Calu3 (cell line): ENCODE data around the gene PPEF1. TPM values are rescaled to one million over a fixed set of nuclear protein-coding genes. Genes with fewer than 3 reads are reported as not detected.

Experiments used
- BruUV-seq: library from RNA; stranded (reverse); fragments of 400-500 nt; replicated peaks from 2 replicates; lab custom pipeline; 2021; lab: Mats Ljungman, UMichigan
- CTCF ChIA-PET: fragments of 300-600 bp; sonication (Branson Sonifier 250); formaldehyde crosslinking; loops from one replicate; lab custom pipeline; 2022; ENCODE audit warnings: antibody characterized with exemption; lab: Charles Lee
- DNase-seq: peaks from one replicate; pipeline ENCODE4 v3.0.0; 2022
- H3K27ac Mint-ChIP-seq: one replicate; pipeline ENCODE4 v1.8.0; 2022; ENCODE audit warnings: mixed read lengths; ENCODE audit not compliant: unreplicated experiment
- H3K27me3 Mint-ChIP-seq: one replicate; pipeline ENCODE4 v1.8.0; 2022; ENCODE audit warnings: mixed read lengths; ENCODE audit not compliant: unreplicated experiment
- H3K36me3 Mint-ChIP-seq: one replicate; pipeline ENCODE4 v1.8.0; 2022; ENCODE audit warnings: mild to moderate bottlenecking, moderate library complexity, mixed read lengths; ENCODE audit not compliant: insufficient read depth, unreplicated experiment
- H3K4me1 Mint-ChIP-seq: one replicate; pipeline ENCODE4 v1.8.0; 2022; ENCODE audit warnings: mild to moderate bottlenecking, low read depth, mixed read lengths; ENCODE audit not compliant: unreplicated experiment
- H3K4me3 Mint-ChIP-seq: one replicate; pipeline ENCODE4 v1.8.0; 2022; ENCODE audit warnings: mild to moderate bottlenecking, low read depth, moderate library complexity, mixed read lengths; ENCODE audit not compliant: unreplicated experiment
- H3K9me3 Mint-ChIP-seq: one replicate; pipeline ENCODE4 v1.8.0; 2022; ENCODE audit warnings: low read depth, mixed read lengths; ENCODE audit not compliant: unreplicated experiment
- intact Hi-C: fragments of 100-400 bp; cut with micrococcal nuclease; formaldehyde crosslinking; loops from one replicate; pipeline ENCODE4 v1.10.0; 2022; ENCODE audit not compliant: unreplicated experiment
- total RNA-seq: library from RNA; stranded (reverse); gene quantifications from 2 replicates; pipeline ENCODE4 v1.2.3, GENCODE V29; 2022
- TF ChIP-seq, protein P1 (sequence below): fragments of 200-600 bp; IDR thresholded peaks from one replicate; pipeline ENCODE4 v1.8.0; 2022; ENCODE audit warnings: antibody characterized with exemption; ENCODE audit not compliant: unreplicated experiment

The PPEF1 gene
- total RNA-seq, 1 experiment from 2014 or later = not detected

DNA sequence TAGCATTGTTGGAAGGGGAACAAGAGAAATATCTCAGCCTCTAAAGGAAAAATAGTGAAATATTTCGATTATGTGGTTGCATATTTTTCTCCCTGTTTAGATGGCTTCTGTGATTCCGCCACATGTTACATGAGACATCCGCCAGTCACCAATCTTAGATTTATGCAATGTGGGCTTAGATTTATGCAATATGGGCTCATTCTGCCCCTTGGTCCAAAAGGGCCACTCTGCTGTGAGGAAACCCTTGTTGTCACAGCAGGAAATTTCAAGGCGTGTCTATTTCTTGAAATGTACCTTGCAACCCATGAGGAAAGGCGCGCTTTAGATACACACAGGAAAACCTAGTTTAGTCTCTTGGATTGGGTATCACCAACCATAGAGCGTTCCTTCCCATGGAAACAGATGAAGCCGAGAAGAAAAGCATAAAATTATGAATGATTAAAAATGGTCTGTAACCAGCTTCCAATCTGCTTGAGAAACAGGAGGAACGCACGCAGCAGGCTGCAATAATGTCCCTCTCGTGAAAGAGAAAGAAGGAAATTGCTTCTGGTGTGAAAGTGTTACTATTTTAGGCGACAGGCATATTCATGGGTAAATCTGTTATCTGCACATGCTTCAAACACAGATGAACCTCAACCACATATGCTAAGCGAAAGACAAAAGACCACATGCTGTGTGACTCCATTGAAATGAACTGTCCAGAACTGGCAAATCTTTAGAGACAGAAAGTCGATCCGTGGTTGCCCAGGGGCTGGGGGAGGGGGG is 39.2 kb upstream of the PPEF1 start:
- Mint-ChIP-seq H3K36me3 (no peaks in the 10 kb centered on the region), H3K27me3 (no peaks in the 10 kb centered on the region), H3K27ac (no peak overlapping the region), H3K4me3 (no peak overlapping the region), H3K4me1 (no peaks in the 10 kb centered on the region), H3K9me3 (no peaks in the 10 kb centered on the region)
- BruUV-seq = no TSS peak
- TF ChIP-seq, protein P1, sequence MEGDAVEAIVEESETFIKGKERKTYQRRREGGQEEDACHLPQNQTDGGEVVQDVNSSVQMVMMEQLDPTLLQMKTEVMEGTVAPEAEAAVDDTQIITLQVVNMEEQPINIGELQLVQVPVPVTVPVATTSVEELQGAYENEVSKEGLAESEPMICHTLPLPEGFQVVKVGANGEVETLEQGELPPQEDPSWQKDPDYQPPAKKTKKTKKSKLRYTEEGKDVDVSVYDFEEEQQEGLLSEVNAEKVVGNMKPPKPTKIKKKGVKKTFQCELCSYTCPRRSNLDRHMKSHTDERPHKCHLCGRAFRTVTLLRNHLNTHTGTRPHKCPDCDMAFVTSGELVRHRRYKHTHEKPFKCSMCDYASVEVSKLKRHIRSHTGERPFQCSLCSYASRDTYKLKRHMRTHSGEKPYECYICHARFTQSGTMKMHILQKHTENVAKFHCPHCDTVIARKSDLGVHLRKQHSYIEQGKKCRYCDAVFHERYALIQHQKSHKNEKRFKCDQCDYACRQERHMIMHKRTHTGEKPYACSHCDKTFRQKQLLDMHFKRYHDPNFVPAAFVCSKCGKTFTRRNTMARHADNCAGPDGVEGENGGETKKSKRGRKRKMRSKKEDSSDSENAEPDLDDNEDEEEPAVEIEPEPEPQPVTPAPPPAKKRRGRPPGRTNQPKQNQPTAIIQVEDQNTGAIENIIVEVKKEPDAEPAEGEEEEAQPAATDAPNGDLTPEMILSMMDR = no peak
- intact Hi-C loops = no loop called here
- DNase-seq = no peak
- CTCF ChIA-PET = no interaction called here

DNA sequence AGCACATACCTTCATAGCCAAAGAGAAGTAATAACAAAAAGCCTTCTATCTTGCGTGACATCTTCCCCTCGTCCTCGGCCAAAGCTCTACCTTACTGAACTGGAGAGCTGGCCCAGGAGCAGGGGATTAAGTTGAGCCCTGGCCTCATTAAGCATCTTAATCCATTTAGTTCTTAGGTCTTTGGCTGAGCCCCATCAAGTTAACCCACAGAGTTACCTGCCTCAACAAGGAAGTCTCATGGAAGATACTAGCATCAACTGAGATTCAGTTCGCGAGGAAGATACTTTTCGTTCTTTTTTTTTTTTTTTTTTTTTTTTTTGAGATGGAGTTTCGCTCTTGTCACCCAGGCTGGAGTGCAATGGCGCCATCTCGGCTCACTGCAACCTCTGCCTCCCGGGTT is 35.4 kb upstream of the PPEF1 start, which contains the start of gene RS1:
Gene RS1 (minus strand): TSS at position 101 of the 400 bp plus-strand sequence. CDS start 40 bp downstream, at position 61.
- no peak within 1 kb of the TSS for H3K27ac Mint-ChIP-seq
- no TSS peak for BruUV-seq
- no peak within 1 kb of the TSS for H3K4me3 Mint-ChIP-seq
- CTCF ChIA-PET = interaction anchor here (0.7 kb wide), 1 partner anchor 227 kb away, joined by 7 read pairs; no protein-coding TSS in a partner anchor
- intact Hi-C loops = no loop called here
- H3K4me1 Mint-ChIP-seq = peaks cover 2% of the 10 kb centered on the region
- H3K9me3 Mint-ChIP-seq = no peaks in the 10 kb centered on the region
- H3K36me3 Mint-ChIP-seq = peaks cover 19% of the 10 kb centered on the region
- peaks cover under 1% of the 10 kb centered on the region for H3K27me3 Mint-ChIP-seq
- DNase-seq = no peak
- TF ChIP-seq, protein P1 = no peak

DNA sequence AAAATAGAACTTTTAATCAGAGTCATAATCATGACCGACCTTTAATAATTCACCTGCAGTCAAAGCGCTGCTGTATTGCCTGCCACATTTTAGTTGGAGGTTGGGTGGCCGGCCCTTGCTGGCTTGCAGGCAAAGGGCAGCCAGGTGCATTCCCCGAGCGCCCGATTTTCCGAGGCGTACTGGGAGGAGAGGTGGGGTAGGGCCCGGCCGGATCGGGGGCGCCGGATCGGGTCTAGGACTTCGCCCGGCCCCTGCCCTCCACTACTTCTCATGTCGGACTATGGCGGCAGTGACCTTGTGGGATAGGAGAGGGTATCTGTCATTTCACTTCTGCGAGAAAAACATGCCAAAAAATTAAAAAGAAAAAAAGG is 33.0 kb upstream of the PPEF1 start:
- H3K27me3 Mint-ChIP-seq = peaks cover 10% of the 10 kb centered on the region
- no peaks in the 10 kb centered on the region for H3K9me3 Mint-ChIP-seq
- peaks cover 24% of the 10 kb centered on the region for H3K36me3 Mint-ChIP-seq
- peak overlapping the region; percentile 82 for H3K27ac Mint-ChIP-seq
- H3K4me3 Mint-ChIP-seq = peak overlapping the region; percentile 68
- TF ChIP-seq, protein P1 = no peak
- peak; percentile 5 for DNase-seq
- intact Hi-C loops = no loop called here
- CTCF ChIA-PET = no interaction called here
- peaks cover 13% of the 10 kb centered on the region for H3K4me1 Mint-ChIP-seq
- no TSS peak for BruUV-seq

DNA sequence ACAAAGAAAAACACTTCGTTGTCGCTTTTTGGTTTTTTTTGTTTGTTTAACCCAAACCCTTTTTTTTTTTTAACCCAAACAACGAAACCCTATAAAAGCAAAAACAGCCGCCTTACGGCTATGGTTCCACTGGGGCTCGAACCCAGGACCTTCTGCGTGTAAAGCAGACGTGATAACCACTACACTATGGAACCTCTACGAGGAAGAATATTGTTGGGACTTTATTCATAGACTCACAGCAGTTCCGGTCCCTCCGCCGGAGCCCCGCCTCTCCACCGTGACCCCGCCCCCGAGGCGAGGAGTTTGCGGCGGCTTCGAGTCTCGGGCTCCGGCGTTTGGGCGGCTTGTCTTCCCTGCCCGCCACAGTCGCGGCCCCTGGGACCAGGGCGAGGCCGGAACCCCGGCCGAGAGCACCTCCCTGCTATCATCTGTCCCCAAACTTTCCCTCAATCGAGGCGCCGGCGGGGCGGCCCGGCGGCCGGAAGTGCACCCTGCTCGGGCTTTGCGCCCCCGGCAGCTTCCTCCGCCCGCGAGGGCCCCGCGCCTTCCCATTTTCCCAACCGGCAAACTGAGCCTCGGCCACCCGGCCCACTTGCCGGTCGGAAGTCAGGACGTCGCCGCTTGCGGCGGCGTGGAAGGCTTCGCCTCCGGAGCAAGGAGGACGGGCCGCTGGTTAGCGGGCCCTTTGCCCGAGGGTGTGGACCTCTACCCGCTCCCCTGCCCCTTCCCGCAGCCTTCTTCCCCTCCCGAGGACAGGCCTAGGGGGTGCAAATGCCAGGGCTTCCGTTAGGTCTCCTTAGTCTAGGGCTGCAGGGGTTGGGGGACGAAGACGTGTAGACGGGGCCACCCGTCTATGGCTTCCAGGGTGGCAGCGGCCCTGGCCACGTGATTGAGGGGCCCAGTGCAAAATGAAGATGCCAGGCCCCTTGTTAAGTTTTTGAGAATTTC is 32.4 kb upstream of the PPEF1 start:
- H3K9me3 Mint-ChIP-seq = no peaks in the 10 kb centered on the region
- DNase-seq = peak; percentile 87
- CTCF ChIA-PET = no interaction called here

More for the DNA sequence above, 32.4 kb upstream of the PPEF1 start:
- peaks cover 24% of the 10 kb centered on the region for H3K36me3 Mint-ChIP-seq
- peaks cover 10% of the 10 kb centered on the region for H3K27me3 Mint-ChIP-seq
- intact Hi-C loops = no loop called here
- peaks cover 13% of the 10 kb centered on the region for H3K4me1 Mint-ChIP-seq
- peak overlapping the region; percentile 68 for H3K4me3 Mint-ChIP-seq
- H3K27ac Mint-ChIP-seq = peak overlapping the region; percentile 82
- BruUV-seq = no TSS peak
- TF ChIP-seq, protein P1 = no peak
